GM12878 (cell line): Measurements from ENCODE around the gene IL16. TPM values are rescaled to one million over a fixed set of nuclear protein-coding genes. Genes with fewer than 3 reads are reported as not detected.

Source experiments
- ATAC-seq: fragments of 200-7000 bp; cut with Tn5 transposase; 3 replicates; pipeline ENCODE4 v1.9.1; 2020; ENCODE audit warnings: mild to moderate bottlenecking, moderate library complexity
- BruUV-seq: library from RNA; stranded (reverse); fragments of 400-500 nt; replicated peaks from 2 replicates; lab custom pipeline; 2021; lab: Mats Ljungman, UMichigan
- CTCF ChIA-PET: fragments of 300-600 bp; sonication (Branson Sonifier 250); formaldehyde crosslinking; extraction: SDS; loops from one replicate; lab custom pipeline; 2021; ENCODE audit warnings: inconsistent platforms; lab: Yijun Ruan, JAX
- POLR2A ChIA-PET: fragments of 350-600 bp; formaldehyde crosslinking; extraction: SDS; loops from one replicate; lab custom pipeline; 2021; ENCODE audit warnings: inconsistent platforms; lab: Charles Lee
- RAD21 ChIA-PET: fragments of 300-600 bp; sonication (Branson Sonifier 250); formaldehyde crosslinking; loops from one replicate; lab custom pipeline; 2023; ENCODE audit warnings: antibody characterized with exemption; ENCODE audit not compliant: unreplicated experiment; lab: Charles Lee
- SMC1A ChIA-PET: fragments of 300-600 bp; sonication (Branson Sonifier 250); formaldehyde crosslinking; loops from one replicate; lab custom pipeline; 2023; ENCODE audit not compliant: unreplicated experiment, uncharacterized antibody; lab: Charles Lee
- DNase-seq: peaks from one replicate; pipeline ENCODE4 v3.0.0-alpha.2; 2011; ENCODE audit warnings: low read depth, low spot score
- FAIRE-seq: peaks from 3 replicates; lab custom pipeline; 2011; peaks lifted over from hg19 to GRCh38; lab: Jason Lieb, UNC
- H2AFZ ChIP-seq: 2 replicates; pipeline ENCODE4 v1.6.0; 2011; ENCODE audit warnings: low read depth, low read length, control low read depth; ENCODE audit not compliant: control insufficient read depth
- H3K27ac ChIP-seq: 2 replicates; pipeline ENCODE4 v1.5.1; 2011; ENCODE audit warnings: control low read depth; ENCODE audit not compliant: control insufficient read depth, insufficient read depth
- H3K27me3 ChIP-seq, 2 experiments: replicated peaks in 1 of 2; 2 replicates each; pipeline versions ENCODE4 v1.6.0 to v1.6.1; 2011; ENCODE audit warnings: low read length in 1 of 2; ENCODE audit not compliant: control insufficient read depth in 2 of 2, insufficient read depth in 2 of 2
- H3K36me3 ChIP-seq, 2 experiments: 2 replicates each; pipeline ENCODE4 v1.5.1; 2011; ENCODE audit warnings: low read length in 1 of 2; ENCODE audit not compliant: control insufficient read depth in 2 of 2, insufficient read depth in 2 of 2
- H3K4me1 ChIP-seq: 2 replicates; pipeline ENCODE4 v1.6.1; 2011; ENCODE audit warnings: mild to moderate bottlenecking, low read length, moderate library complexity, mixed read lengths; ENCODE audit not compliant: control insufficient read depth, insufficient read depth
- H3K4me2 ChIP-seq: 2 replicates; pipeline ENCODE4 v1.6.0; 2011; ENCODE audit warnings: control low read depth; ENCODE audit not compliant: control insufficient read depth, insufficient read depth
- H3K4me3 ChIP-seq: fragments of 200-600 bp; sonication (generic); 2 replicates; pipeline ENCODE4 v1.5.1; 2016
- H3K79me2 ChIP-seq: 2 replicates; pipeline ENCODE4 v1.6.0; 2011; ENCODE audit warnings: low read length; ENCODE audit not compliant: control insufficient read depth, insufficient read depth
- H3K9ac ChIP-seq: 2 replicates; pipeline ENCODE4 v1.8.0; 2011; ENCODE audit warnings: low read length, control low read depth, mixed read lengths; ENCODE audit not compliant: control insufficient read depth, insufficient read depth
- H3K9me3 ChIP-seq: replicated peaks from 3 replicates; pipeline ENCODE4 v1.5.1; 2011; ENCODE audit warnings: mild to moderate bottlenecking, low read length; ENCODE audit not compliant: control insufficient read depth, insufficient read depth
- H4K20me1 ChIP-seq: 2 replicates; pipeline ENCODE4 v1.6.0; 2011; ENCODE audit not compliant: control insufficient read depth, insufficient read depth
- BACH1 ChIP-seq: fragments of 450-650 bp; IDR thresholded peaks from 2 replicates; pipeline ENCODE4 v1.6.1; 2017; ENCODE audit warnings: mild to moderate bottlenecking, borderline replicate concordance
- CHD2 ChIP-seq: IDR thresholded peaks from 2 replicates; pipeline ENCODE4 v1.6.1; 2011; ENCODE audit warnings: low read depth, low read length, improper control_type of control experiment, borderline replicate concordance
- CREB1 ChIP-seq: IDR thresholded peaks from 2 replicates; pipeline ENCODE4 v1.6.1; 2012; ENCODE audit warnings: low read depth, mild to moderate bottlenecking, inconsistent platforms
- KLF5 ChIP-seq: fragments of 450-650 bp; IDR thresholded peaks from 2 replicates; pipeline ENCODE4 v1.6.1; 2014; ENCODE audit warnings: mild to moderate bottlenecking; ENCODE audit not compliant: partially characterized antibody
- MXI1 ChIP-seq: fragments of 150-350 bp; IDR thresholded peaks from 2 replicates; pipeline ENCODE4 v1.6.1; 2011; ENCODE audit warnings: low read depth, mild to moderate bottlenecking, inconsistent platforms, low read length, improper control_type of control experiment
- NFIC ChIP-seq: IDR thresholded peaks from 2 replicates; pipeline ENCODE4 v1.6.1; 2012; ENCODE audit warnings: low read depth, mild to moderate bottlenecking, inconsistent platforms, low read length, moderate library complexity
- NR2C1 ChIP-seq: fragments of 450-650 bp; IDR thresholded peaks from 2 replicates; pipeline ENCODE4 v1.6.1; 2017; ENCODE audit warnings: antibody characterized with exemption, mild to moderate bottlenecking, moderate library complexity
- NRF1 ChIP-seq: conservative IDR thresholded peaks from 2 replicates; pipeline ENCODE4 v1.6.1; 2011; ENCODE audit warnings: mild to moderate bottlenecking, low read depth, low read length, improper control_type of control experiment
- PML ChIP-seq: IDR thresholded peaks from 2 replicates; pipeline ENCODE4 v1.6.1; 2012; ENCODE audit warnings: low read length, inconsistent platforms
- RB1 ChIP-seq: fragments of 450-650 bp; formaldehyde crosslinking; IDR thresholded peaks from 2 replicates; pipeline ENCODE4 v1.6.1; 2017; ENCODE audit warnings: mild to moderate bottlenecking, borderline replicate concordance
- RCOR1 ChIP-seq: conservative IDR thresholded peaks from 2 replicates; pipeline ENCODE4 v1.6.1; 2012; ENCODE audit warnings: low read depth, low read length, improper control_type of control experiment
- SMAD5 ChIP-seq: IDR thresholded peaks from 2 replicates; pipeline ENCODE4 v1.6.1; 2016; ENCODE audit warnings: antibody characterized with exemption, low read depth
- SP1 ChIP-seq: IDR thresholded peaks from one replicate; pipeline ENCODE4 v1.6.1; 2011; ENCODE audit warnings: low read depth, low read length
- SRF ChIP-seq, 2 experiments: IDR thresholded peaks; 2 replicates each; pipeline ENCODE4 v1.6.1; 2011; ENCODE audit warnings: low read depth in 2 of 2, low read length in 2 of 2, mild to moderate bottlenecking in 1 of 2, moderate library complexity in 1 of 2
- STAT3 ChIP-seq: IDR thresholded peaks from 2 replicates; pipeline ENCODE4 v1.6.1; 2011; ENCODE audit warnings: low read depth, low read length, improper control_type of control experiment
- TCF12 ChIP-seq: IDR thresholded peaks from 2 replicates; pipeline ENCODE4 v1.6.1; 2011; ENCODE audit warnings: low read depth, mild to moderate bottlenecking, low read length
- TCF7 ChIP-seq: IDR thresholded peaks from 2 replicates; pipeline ENCODE4 v1.6.1; 2014; ENCODE audit warnings: antibody characterized with exemption, borderline replicate concordance
- YY1 ChIP-seq: IDR thresholded peaks from 2 replicates; pipeline ENCODE4 v1.6.1; 2011; ENCODE audit warnings: low read depth, mild to moderate bottlenecking, low read length
- ZBED1 ChIP-seq: IDR thresholded peaks from 2 replicates; pipeline ENCODE4 v1.6.1; 2016; ENCODE audit warnings: borderline replicate concordance
- ZNF207 ChIP-seq: fragments of 450-650 bp; IDR thresholded peaks from 2 replicates; pipeline ENCODE4 v1.6.1; 2014; ENCODE audit warnings: antibody characterized with exemption, mild to moderate bottlenecking, borderline replicate concordance
- ZNF622 ChIP-seq: fragments of 450-650 bp; IDR thresholded peaks from 2 replicates; pipeline ENCODE4 v1.6.1; 2017; ENCODE audit warnings: mild to moderate bottlenecking, inconsistent platforms
- WGBS: methylation state at CpG from one replicate; pipeline ENCODE4 v1.1.6; 2016; ENCODE audit warnings: low lambda C conversion rate; ENCODE audit not compliant: insufficient replicate concordance, insufficient coverage; ENCODE audit errors: missing lambda C conversion rate; 5-methylcytosine and 5-hydroxymethylcytosine counted together
- in situ Hi-C: fragments of 300-500 bp; cut with MboI; formaldehyde crosslinking; loops from 9 replicates; pipeline ENCODE4 v1.14.3; 2018; ENCODE audit warnings: mixed read lengths
- intact Hi-C: fragments of 100-400 bp; cut with micrococcal nuclease; formaldehyde crosslinking; loops from one replicate; pipeline ENCODE4 v1.14.2; 2022; ENCODE audit not compliant: unreplicated experiment
- polyA plus RNA-seq, 11 experiments: library from polyadenylated mRNA; depleted of rRNA in 4 of 11; unstranded in 6 of 11; stranded (reverse) in 5 of 11; fragments of >200 nt; fragmentation: Nextera tagmentation in 4 of 11; fragmentation: Illumina TruSeq in 1 of 11; extraction: Ambion mirVana in 4 of 11; extraction: Trizol in 1 of 11; gene quantifications; 1 replicate in 1 of 11; 2 replicates in 10 of 11; pipeline versions ENCODE4 v1.2.1 to v1.2.3, GENCODE V29; 2011 to 2016; ENCODE audit warnings: inconsistent platforms in 2 of 11, missing spikeins in 2 of 11, low read depth in 1 of 11
- total RNA-seq, 4 experiments: library from RNA; depleted of rRNA in 3 of 4; stranded (reverse); fragments of >200 nt in 3 of 4; fragmentation: Illumina TruSeq in 1 of 4; extraction: Trizol in 1 of 4; gene quantifications; 2 replicates each; pipeline versions ENCODE4 v1.2.1 to v1.2.3, GENCODE V29; 2013 to 2021
- TF ChIP-seq, protein P1 (sequence below): fragments of 450-650 bp; IDR thresholded peaks from 2 replicates; pipeline ENCODE4 v1.6.1; 2017; ENCODE audit warnings: low read depth, mild to moderate bottlenecking, moderate library complexity
- TF ChIP-seq, protein P2 (sequence below): IDR thresholded peaks from 2 replicates; pipeline ENCODE4 v1.6.1; 2011; ENCODE audit warnings: low read depth, mild to moderate bottlenecking, low read length, moderate library complexity, borderline replicate concordance; ENCODE audit errors: extremely low read depth
- TF ChIP-seq, protein P3 (sequence below): IDR thresholded peaks from 2 replicates; pipeline ENCODE4 v1.6.1; 2011; ENCODE audit warnings: low read depth, low read length, improper control_type of control experiment, borderline replicate concordance

The IL16 gene
- total and polyA plus RNA-seq, 10 of the 15 experiments (the other 5 are each of a cell fraction or from before 2014, with no cell fraction given): 21.7 to 206 (median 44.5) TPM

DNA sequence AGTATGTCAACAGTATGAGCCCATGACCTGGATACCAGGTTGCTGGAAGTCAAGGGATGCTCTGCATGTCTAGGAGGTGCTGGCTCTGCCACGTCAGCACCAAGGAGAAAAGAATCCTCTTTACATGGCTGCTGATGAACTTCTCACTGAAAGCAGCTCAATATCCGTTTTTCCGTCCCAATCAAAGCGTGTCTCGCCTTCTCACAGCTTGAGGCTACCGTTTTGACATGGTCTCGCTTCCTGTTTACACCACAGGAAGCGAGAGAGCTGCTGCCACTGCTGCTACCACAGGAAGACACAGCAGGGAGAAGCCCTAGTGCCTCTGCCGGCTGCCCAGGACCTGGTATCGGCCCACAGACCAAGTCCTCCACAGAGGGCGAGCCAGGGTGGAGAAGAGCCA is 100.0 kb downstream of the IL16 start:
- 2% methylated on average over 11 of the region's 11 CpGs for WGBS
- BruUV-seq: no TSS peak
- Histone ChIP-seq H3K4me1 (peaks cover 60% of the 10 kb centered on the region), H3K9ac (peak overlapping the region; percentile 79), H3K36me3 (peaks cover 0 to 3% of the 10 kb centered on the region in 2 experiments; a peak in 2 of 4 replicates), H4K20me1 (no peaks in the 10 kb centered on the region), H3K27ac (peak overlapping the region; percentile 99), H3K9me3 (no peaks in the 10 kb centered on the region), H3K79me2 (peaks cover 80% of the 10 kb centered on the region), H3K4me3 (peak overlapping the region; percentile 75), H2AFZ (peak overlapping the region; percentile 12; the same call in 1 of the 2 replicates), H3K4me2 (peak overlapping the region; percentile 100), H3K27me3 (no peaks in the 10 kb centered on the region)
- ChIA-PET SMC1A (interaction anchor here (0.7 to 9.6 kb wide), 12 partner anchors 11 to 273 kb away, joined by 3 to 109 read pairs (median 4); partner anchors contain the start of gene STARD5), RAD21 (interaction anchor here (0.6 to 8.4 kb wide), 8 partner anchors 10 to 270 kb away, joined by 3 to 73 read pairs (median 4); partner anchors contain the start of gene STARD5), POLR2A (interaction anchor here (0.7 to 1.6 kb wide), 4 partner anchors 10 to 27 kb away, joined by 3 to 5 read pairs (median 4); partner anchors contain the start of gene STARD5), CTCF (interaction anchor here (0.9 to 6.6 kb wide), 10 partner anchors 10 to 41 kb away, joined by 3 to 66 read pairs (median 4); no protein-coding TSS in a partner anchor)
- DNase-seq: peak; percentile 95
- intact Hi-C loops (loop anchor here (10.0 kb wide), 1 partner anchor 748 kb away; the partner anchor contains the start of gene MEX3B), in situ Hi-C loops (loop anchor here (10.0 to 25.0 kb wide), 5 partner anchors 302 to 1916 kb away; partner anchors contain the start of genes HDGFL3 and RPS17)
- FAIRE-seq: peak; percentile 92
- ATAC-seq: peak; percentile 44
- TF ChIP-seq ZNF622 (no peak), CREB1 (no peak), PML (no peak), YY1 (peak; percentile 77), SP1 (peak; percentile 73), NFIC (no peak), ZBED1 (peak; percentile 91; the same call in 1 of the 2 replicates), ZNF207 (no peak), RCOR1 (0 out of 2 replicates have a peak, but pooled peaks have one; percentile 44), CHD2 (no peak; the same call in 1 of the 2 replicates), KLF5 (peak; percentile 58), NRF1 (no peak), TCF7 (peak; percentile 69; the same call in 1 of the 2 replicates), TCF12 (peak; percentile 85), STAT3 (no peak), SRF (IDR thresholded peaks at IDR 0.05; ENCODE audit: low read depth in 2 of 2, low read length in 2 of 2) (0 out of 4 replicates have a peak, but pooled peaks of 1 of the 2 experiments have one; percentile 24), RB1 (no peak), BACH1 (peak; percentile 24; the same call in 1 of the 2 replicates), SMAD5 (no peak; the same call in 1 of the 2 replicates), MXI1 (peak; percentile 84; the same call in 1 of the 2 replicates), NR2C1 (no peak)
- TF ChIP-seq, protein P1, sequence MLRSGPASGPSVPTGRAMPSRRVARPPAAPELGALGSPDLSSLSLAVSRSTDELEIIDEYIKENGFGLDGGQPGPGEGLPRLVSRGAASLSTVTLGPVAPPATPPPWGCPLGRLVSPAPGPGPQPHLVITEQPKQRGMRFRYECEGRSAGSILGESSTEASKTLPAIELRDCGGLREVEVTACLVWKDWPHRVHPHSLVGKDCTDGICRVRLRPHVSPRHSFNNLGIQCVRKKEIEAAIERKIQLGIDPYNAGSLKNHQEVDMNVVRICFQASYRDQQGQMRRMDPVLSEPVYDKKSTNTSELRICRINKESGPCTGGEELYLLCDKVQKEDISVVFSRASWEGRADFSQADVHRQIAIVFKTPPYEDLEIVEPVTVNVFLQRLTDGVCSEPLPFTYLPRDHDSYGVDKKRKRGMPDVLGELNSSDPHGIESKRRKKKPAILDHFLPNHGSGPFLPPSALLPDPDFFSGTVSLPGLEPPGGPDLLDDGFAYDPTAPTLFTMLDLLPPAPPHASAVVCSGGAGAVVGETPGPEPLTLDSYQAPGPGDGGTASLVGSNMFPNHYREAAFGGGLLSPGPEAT: peak; percentile 72
- TF ChIP-seq, protein P2, sequence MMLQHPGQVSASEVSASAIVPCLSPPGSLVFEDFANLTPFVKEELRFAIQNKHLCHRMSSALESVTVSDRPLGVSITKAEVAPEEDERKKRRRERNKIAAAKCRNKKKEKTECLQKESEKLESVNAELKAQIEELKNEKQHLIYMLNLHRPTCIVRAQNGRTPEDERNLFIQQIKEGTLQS: no peak
- TF ChIP-seq, protein P3, sequence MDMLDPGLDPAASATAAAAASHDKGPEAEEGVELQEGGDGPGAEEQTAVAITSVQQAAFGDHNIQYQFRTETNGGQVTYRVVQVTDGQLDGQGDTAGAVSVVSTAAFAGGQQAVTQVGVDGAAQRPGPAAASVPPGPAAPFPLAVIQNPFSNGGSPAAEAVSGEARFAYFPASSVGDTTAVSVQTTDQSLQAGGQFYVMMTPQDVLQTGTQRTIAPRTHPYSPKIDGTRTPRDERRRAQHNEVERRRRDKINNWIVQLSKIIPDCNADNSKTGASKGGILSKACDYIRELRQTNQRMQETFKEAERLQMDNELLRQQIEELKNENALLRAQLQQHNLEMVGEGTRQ: no peak
